GM21515 (cell line): ENCODE results near the gene SLC49A3.
"Not testable (repeated sequence)": the region's sequence is repeated elsewhere in the genome, so short reads cannot be mapped to it uniquely, and the experiment has no call there.

Experiments
- ATAC-seq: cut with Tn5 transposase; IDR thresholded peaks from one replicate; pipeline ENCODE4 v1.9.1; 2021; ENCODE audit not compliant: unreplicated experiment

SLC49A3 gene

DNA sequence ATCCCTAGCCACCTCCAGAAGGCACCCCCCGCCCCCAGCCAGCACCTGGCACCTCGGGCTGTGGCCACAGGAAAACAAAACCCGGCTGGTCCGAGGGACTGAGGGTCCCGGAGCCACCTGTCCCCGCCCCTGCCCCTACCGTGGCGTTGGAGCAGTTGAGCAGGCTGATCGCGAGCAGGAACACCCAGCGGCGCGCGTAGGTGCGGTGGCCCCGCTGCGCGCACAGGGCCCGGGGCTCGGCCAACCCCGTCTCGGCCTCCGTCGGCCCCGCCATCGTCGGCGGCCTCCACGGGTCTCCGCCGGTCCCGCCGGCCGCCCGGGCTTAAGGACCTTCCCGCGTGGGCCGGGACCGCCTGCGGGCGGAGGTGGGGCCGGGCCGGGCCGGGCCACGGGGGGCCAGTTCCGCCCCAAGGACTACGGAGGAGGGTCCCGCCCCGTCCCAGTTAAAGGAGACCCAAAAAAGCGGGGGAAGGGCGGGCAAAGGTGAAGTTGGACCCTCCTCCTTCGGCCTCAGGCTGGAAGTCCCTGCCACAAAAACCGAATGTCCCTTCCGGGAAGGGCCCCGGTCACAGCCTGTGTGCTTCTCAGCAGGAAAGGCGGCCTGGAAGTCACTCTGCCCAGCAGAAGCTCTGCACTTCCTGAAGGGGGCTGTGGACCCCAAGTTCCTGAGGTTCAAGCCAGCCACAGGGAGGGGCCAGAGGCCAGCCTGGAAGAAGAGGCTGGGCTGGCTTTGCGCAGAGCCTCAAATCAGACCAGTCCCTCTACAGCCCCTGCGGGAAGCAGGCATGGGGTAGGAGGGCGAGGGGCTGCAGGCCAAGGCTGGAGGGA lies at the start of gene SLC49A3:
Gene SLC49A3, minus strand, starts transcription at position 298 of the 828 bp plus-strand sequence. Its CDS starts 24 bp downstream, at position 274.
- ATAC-seq, result no peak

DNA sequence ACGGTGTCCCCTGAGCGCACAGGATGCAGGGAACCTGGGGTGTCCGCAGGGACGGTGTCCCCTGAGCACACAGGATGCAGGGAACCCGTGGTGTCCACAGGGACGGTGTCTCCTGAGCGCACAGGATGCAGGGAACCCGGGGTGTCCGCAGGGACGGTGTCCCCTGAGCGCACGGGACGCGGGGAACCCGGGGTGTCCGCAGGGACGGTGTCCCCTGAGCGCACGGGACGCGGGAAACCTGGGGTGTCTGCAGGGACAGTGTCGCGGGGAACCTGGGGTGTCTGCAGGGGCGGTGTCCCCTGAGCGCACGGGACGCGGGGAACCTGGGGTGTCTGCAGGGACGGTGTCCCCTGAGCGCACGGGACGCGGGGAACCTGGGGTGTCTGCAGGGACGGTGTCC lies 47.6 kb upstream of the SLC49A3 start:
- ATAC-seq, result not testable (repeated sequence)

DNA sequence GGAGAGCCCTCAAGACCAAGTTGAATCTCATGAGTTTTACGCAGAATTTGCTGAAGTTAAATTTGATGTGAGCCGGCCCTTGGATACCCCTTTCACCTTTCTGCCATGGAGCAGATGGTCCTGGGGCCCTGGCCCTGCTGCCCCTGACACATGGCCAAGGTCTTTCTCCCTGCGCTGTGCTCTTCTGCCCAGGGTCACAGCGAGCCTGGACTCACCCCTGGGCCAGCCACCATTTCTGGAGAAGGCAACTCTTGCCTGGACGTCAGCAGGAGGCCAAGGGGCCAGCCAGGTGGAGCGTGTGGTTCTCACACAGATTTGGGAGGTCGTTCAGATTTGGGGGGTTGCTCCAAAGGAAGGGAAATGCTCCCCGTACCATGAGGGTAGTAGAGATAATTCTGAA lies 46.6 kb upstream of the SLC49A3 start:
- ATAC-seq, result no peak

DNA sequence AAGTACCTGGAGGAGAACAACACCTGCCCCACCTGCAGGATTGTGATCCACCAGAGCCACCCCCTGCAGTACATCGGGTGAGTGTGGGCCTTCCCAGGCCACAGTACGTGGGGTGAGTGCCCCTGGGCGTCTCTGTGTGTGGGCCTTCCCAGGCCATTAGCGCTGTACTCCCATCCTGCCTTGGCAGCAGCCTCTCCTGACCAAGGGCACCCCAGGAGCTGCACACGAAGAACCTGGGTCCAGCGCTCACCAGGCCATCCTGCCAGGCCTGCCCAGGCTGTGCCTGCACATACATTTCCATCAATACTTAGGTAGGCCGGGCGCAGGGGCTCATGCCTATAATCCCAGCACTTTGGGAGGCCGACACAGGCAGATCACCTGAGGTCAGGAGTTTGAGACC lies 46.0 kb upstream of the SLC49A3 start:
- ATAC-seq, result no peak

DNA sequence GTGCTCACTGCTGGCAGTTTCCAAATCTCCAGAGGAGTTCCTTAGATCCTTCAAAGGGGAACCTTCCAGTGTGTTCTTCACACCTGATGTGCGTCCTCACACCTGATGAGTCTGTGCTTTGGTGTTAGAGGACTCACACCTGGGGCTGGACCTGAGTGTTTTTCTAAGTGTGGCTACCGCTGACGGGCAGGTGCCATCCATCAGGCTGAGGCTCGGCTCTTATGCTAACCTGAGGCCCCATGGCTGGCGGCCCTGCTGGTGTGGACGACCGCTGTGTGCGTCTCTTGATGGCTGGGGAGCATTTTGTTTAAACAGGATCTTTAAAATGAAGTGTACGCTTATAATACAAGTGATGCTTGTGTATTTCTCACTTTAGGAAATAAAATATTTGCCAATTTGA lies 45.1 kb upstream of the SLC49A3 start:
- no peak for ATAC-seq

DNA sequence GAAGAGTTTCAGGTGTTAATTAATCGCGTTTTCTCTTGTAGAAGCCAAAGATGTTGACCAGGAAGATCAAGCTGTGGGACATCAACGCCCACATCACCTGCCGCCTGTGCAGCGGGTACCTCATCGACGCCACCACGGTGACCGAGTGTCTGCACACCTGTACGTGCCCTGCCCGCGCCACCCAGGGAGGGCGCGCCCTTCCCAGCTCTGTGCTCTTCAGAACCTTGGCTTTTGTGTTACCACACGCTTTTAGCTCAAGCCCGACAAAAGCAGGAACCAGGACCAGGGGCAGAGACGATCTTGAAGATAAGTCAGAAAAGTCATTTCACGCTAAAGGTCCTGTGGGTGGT lies 44.7 kb upstream of the SLC49A3 start:
- no peak for ATAC-seq

DNA sequence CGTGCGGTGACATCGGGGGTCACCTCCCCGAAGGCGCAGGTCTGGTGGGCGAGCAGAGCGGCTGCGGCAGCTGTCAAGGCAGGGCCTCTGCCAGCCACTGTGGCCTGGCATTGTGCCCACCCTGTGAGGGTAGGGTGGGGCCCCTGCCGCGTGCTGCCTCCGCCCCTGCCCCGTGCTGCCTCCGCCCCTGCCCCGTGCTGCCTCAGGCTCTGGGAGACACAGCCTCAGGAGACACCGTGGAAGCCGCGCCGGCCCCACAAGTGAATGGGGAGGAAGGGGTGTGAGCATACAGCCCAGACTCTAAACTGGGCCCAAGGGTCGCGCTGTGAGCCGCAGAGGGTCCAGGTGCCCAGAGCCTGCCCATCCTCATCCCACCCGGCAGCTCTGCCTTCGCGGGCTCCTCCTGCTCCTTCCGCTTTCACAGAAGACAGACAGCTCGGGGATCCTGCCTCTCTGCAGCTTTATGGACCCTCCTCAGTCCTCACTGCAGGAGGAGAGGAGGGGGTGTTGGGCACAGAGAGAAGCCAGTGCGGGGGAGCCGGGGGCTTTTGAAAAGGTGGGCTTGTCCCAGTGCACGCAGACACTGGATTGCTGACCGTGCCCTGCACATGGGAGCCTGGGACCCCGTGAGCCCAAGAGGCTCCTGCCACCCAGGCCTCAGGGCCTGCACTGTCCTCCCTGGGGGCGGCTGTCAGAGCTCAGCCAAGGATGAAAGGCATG lies 44.1 kb upstream of the SLC49A3 start:
- ATAC-seq, result no peak

DNA sequence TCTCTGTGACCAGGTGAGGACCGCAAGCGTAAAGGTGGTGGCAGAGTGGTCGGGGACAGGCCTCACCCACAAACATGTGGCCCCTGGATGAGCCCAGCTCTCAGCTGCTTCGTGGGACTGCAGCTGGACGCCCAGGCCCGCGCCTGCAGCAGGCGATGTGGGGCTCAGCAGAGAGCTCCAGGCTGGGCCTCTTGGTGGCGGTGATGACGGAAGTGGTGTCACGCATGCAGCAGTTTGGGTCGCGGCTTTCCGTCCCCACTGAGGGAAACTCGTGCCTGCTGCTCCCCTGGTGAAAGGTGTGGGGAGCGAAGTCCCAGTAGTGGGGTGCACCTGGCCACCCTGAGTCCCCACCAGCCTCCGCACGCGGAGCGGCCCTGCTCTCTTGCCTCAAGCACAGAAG lies 43.5 kb upstream of the SLC49A3 start:
- no peak for ATAC-seq

DNA sequence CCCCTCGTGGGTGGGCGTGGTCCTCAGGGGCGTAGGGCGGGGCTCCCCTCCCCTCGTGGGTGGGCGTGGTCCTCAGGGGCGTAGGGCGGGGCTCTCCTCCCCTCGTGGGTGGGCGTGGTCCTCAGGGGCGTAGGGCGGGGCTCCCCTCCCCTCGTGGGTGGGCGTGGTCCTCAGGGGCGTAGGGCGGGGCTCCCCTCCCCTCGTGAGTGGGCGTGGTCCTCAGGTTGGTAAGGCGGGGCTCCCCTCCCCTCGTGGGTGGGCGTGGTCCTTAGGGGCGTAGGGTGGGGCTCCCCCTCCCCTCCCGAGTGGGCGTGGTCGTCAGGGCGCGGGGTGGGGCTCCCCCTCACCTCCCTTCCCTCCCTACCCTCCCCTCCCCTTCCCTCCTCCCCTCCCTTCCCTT lies 43.0 kb upstream of the SLC49A3 start:
- ATAC-seq, result not testable (repeated sequence)

DNA sequence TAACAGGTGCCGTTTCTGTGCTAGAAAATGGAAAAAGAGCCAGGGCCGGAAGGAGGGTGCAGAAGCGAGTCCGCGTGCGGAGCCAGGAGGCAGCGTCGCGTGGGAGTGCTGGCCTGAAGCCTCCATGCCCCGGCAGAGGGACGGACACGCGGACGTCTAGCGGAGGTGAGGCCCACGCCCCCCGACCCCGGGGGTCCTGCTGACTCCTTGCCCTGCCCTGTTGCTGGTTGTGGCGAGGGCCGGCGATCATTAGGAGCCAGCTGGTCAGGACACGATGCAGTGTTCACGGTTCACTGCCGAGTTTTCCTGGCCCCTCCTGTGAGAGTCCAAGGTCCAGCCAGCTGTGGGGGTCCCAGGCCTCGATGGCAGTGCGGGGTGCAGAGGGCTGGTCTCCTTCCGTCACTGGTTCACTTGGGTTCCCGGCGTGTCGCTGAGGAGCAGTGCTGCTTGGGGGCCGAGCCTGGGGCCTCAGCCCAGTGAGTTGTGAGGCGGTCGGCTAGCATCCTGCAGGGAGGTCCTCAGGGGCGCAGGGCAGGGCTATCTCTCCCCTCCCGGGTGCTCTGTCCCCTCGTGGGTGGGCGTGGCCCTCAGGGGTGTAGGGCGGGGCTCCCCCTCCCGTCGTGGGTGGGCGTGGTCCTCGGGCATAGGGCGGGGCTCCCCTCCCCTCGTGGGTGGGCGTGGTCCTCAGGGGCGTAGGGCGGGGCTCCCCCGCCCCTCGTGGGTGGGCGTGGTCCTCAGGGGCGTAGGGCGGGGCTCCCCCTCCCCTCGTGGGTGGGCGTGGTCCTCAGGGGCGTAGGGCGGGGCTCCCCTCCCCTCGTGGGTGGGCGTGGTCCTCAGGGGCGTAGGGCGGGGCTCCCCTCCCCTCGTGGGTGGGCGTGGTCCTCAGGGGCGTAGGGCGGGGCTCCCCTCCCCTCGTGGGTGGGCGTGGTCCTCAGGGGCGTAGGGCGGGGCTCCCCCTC lies 42.3 kb upstream of the SLC49A3 start:
- not testable (repeated sequence) for ATAC-seq

DNA sequence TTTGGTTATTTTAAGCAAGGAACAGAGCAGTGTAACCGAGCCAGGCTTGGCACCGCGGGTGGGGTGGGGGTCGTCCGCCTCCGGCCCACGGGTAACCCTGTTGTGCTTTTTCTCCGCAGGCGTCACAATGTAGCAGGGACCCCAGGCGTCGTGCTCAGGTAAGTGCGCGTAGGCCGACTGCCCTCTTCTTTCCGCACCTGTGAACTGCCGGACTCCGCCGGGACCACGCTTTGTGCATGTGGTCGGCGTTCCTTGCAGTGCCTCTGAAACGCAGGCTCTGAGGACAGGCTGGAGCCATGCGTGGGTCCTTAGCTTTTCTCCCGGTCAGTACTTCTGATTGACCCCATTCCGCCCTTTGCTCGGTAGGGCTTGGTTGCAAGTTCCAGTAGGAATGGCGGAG lies 41.6 kb upstream of the SLC49A3 start:
- ATAC-seq, result no peak

DNA sequence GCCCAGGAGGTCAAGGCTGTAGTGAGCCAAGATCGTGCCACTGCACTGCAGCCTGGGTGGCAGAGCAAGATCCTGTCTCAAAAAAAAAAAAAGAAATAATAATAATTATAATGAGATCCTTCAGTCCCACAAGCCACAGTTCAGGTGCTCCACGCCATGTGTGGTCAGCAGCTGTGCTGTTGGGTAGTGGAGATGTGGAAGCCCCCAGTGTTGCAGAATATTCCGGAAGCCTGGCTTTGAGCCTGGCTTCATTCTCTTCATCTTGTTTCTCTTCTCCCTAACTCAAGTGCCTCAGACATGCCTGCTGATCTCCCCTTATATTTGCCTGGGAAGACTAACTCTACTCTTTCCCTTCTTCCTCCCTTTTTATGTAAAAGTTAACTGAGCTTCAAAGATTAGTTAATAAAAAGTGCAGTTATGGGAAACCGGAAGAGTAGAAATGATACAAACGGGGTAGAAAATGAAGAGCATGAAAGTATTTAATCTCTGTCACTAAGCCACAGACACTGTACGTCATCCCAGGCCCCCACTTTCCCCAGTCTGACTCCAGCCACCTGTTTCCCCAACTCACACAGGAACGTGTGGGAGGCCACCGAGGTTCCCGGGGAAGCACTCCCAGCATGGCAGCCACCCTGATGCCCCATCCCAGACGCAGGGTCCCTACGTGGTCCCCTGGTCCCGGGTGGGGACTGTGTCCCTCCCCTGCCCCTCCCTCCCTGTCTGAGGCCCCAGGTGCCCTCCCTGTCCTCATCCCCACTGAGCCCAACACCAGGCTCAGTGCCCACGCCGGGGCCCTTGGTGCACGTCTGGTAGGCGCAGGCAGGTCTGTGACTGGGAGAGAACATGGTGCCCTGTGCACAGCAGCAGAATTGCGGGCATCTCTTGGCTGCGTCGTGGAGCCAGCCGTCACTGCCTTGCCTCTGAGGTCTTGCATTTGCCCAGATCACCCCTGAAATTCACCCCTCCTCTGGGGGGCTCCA lies 40.7 kb upstream of the SLC49A3 start:
- ATAC-seq, result no peak

DNA sequence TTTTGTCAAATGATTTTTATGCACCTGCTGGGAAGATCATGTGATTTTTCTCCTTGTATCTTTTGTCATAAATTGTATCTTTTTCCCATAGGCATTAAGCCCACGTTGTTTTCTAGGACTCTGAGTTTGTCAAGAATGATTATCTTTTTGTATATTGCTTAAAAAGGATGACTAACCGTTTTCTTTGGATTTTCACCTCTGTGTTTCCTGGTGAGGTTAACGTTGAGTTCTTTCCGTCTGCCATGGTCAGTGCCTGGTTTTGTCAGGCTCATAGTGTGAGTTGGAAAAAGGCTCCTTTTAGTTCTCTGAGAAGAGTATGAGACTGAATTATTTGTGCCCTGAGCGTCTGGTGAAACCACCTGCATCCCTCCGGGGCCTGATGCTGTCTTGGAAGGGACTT lies 38.6 kb upstream of the SLC49A3 start:
- ATAC-seq, result no peak

DNA sequence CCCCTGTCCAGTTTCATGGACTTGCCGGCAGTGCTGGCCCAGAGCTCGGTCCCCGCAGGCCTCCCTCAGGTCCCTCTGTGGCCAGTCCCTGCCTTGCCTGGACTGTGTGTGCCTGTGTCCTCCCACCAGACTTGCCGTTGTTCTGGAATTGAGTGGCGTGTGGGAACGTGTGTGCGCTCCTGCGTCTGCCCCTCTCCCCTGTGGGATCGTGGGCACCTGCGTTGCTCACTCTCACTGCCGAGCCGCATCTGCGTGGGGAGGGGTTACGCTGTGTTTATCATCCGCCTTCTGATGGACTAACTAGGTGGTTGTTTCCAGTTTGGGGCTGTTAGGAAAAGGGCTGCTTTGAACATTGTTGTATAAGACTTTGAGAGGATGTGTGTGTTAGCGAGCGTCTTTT lies 37.9 kb upstream of the SLC49A3 start:
- no peak for ATAC-seq

DNA sequence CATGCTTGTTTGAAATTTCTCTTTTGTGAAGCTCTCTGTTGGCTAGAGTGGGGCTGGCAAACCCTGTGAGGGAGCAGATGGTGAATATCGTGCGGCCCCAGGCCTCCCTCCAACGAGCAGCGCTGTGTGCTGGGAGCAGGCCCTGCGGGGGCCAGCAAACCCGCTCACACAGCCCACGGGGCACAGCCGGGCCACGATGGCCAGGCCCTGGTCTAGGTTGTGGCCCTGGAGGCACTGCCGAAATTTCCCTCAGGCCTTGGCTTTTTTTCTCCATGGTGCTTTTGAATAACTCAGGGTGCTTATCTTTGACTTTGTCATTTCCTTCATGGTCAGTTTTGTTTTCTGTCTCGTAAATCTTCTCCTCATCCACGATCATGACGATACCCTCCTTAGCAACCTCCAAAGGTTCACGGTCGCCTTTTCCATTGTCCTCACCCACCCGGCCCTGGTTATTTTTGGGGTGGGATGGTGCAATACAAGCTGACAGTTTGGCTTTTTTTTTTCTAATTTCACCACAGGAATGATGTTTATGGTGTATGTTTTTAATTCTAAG lies 37.4 kb upstream of the SLC49A3 start:
- no peak for ATAC-seq

DNA sequence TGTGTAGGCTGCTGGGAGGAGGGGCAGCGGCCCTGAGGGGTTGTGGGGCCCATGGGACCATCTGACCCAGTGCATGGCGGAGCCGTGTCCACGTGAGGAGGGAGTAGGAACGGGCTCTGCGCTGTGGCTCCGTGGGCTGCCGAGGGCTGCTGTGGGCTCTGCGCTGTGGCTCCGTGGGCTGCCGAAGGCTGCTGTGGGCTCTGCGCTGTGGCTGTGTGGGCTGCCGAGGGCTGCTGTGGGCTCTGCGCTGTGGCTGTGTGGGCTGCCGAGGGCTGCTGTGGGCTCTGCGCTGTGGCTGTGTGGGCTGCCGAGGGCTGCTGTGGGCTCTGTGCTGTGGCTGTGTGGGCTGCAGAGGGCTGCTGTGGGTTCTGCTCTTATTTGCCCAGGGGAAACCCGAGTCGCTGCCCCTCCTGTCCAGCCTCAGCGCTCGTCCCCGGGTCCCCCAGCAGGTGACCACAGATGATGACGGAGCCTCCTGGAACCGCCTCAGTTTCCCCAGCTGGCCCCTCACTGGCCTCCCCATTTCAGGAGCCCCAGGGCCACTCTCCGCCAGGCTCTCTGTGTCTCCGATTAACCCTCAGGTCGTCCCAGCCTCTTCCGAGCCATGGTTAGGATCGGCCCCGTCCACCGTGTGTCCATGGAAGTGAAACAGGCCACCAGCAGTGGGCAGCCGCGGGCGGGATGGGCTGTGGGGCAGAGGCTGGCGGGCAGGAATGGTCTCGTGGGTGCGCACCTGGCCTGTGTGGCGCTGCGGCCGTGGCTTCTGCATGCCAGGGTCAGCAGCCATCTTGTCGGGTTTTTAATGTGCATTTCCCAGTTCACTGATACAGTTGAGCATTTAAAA lies 36.7 kb upstream of the SLC49A3 start:
- no peak for ATAC-seq

DNA sequence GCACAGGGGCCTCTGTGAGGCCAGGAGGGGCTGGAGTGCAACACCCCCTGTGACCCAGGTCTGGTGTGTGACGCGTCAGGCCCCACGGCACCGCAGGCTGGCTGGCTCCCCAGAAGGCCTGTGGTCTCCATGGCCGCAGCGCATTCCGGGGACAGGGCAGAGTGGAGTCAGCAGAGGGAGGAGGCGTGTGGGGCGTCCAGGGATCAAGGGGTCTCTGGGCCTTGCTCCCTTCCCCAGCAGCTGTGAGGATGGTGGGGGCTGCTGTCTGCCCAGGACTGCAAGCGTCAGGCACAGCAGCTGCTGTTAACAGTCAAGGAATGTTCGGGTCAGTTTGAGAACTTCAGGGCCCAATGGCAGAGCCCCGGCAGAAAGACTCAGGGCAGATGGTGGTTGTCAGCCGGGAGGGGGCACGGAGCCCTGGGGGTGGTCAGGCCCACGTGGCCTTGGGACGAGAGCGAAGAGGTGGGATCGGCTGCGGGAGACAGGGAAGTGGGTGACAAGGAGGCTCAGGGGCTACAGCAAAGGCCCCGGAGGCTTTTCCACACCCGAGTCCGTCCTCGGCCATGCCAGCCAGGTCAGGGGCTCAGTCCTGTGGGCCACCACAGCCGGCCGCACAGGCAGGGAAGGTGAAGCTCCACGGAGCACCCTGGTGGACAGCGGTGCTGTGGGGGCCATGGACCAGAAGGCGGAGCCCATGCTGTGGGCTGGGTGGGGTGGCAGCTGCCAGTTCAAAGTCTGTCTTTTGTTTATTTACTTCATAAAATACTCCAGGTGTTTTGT lies 35.0 kb upstream of the SLC49A3 start:
- ATAC-seq, result no peak

DNA sequence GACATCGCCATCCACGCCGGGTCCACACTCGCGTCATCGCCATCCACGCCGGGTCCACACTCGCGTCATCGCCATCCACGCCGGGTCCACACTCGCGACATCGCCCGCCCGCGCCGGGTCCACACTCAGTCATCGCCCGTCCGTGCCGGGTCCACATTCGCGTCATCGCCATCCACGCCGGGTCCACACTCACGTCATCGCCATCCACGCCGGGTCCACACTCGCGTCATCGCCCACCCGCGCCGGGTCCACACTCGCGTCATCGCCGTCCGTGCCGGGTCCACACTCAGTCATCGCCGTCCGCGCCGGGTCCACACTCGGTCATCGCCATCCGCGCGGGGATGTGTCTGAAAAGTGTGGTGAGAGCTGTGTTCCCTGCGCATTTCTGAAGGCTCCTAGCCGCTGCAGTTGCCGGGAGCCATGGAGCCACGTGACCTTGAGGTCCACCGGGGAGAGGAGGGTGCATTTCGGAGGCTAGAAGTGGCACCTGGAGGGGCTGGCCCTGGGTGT lies 34.0 kb upstream of the SLC49A3 start:
- ATAC-seq, result no peak
